ENCODE data around the gene SUN1. TPM values are rescaled to one million over a fixed set of nuclear protein-coding genes. Genes with fewer than 3 reads are reported as not detected.
A peak's percentile ranks its signal among the peaks of the same experiment; 100 is the strongest.

The SUN1 gene
- total RNA-seq, 1 experiment from 2014 or later: 158 TPM

- DNase-seq (ENCODE audit: low spot score) (no peak), ATAC-seq (no peak)
- POLR2A ChIA-PET: no interaction called here
- CTCF ChIA-PET: interaction anchor here (2.2 kb wide), 1 partner anchor 25 kb away, joined by 8 read pairs; no protein-coding TSS in a partner anchor
- no peak overlapping the region for H3K27ac Mint-ChIP-seq
- H3K9me3 Mint-ChIP-seq: no peaks in the 10 kb centered on the region
- H3K4me3 Mint-ChIP-seq: no peak overlapping the region
- peaks cover 6% of the 10 kb centered on the region for H3K27me3 Mint-ChIP-seq (ENCODE audit: low read depth)
- H3K36me3 Mint-ChIP-seq: peaks cover 26% of the 10 kb centered on the region
- H3K4me1 Mint-ChIP-seq: no peaks in the 10 kb centered on the region
- TF ChIP-seq HMGXB4 (CRISPR knock-in tag; IDR thresholded peaks at IDR 0.05) (no peak), CDX4 (CRISPR knock-in tag; IDR thresholded peaks at IDR 0.05; ENCODE audit: borderline replicate concordance) (no peak), CBFB (CRISPR knock-in tag; IDR thresholded peaks at IDR 0.05; ENCODE audit: low read depth) (no peak), ZMAT4 (CRISPR knock-in tag; IDR thresholded peaks at IDR 0.05) (no peak), IRF2 (CRISPR knock-in tag; IDR thresholded peaks at IDR 0.05; ENCODE audit: borderline replicate concordance, low read depth) (peak; percentile 6; the same call in 1 of the 2 replicates), RORB (CRISPR knock-in tag; IDR thresholded peaks at IDR 0.05) (no peak), E2F4 (CRISPR knock-in tag; IDR thresholded peaks at IDR 0.05; ENCODE audit: borderline replicate concordance, low read depth) (no peak; the same call in 1 of the 2 replicates), RELA (CRISPR knock-in tag; IDR thresholded peaks at IDR 0.05; ENCODE audit: borderline replicate concordance) (no peak), TP53 (CRISPR knock-in tag; IDR thresholded peaks at IDR 0.05) (no peak), ZBTB21 (CRISPR knock-in tag; IDR thresholded peaks at IDR 0.05; ENCODE audit: borderline replicate concordance) (no peak), E2F5 (CRISPR knock-in tag; IDR thresholded peaks at IDR 0.05) (no peak), TCF7 (CRISPR knock-in tag; IDR thresholded peaks at IDR 0.05; ENCODE audit: low read depth) (0 out of 2 replicates have a peak, but pooled peaks have one; percentile 12), ZNF263 (CRISPR knock-in tag; IDR thresholded peaks at IDR 0.05; ENCODE audit: low read depth) (no peak)
Measured at GRCh38 chr7:898460-898854, 66.2 kb downstream of the SUN1 start.

- peaks cover 7% of the 10 kb centered on the region for H3K27me3 Mint-ChIP-seq (ENCODE audit: low read depth)
- H3K4me1 Mint-ChIP-seq: no peaks in the 10 kb centered on the region
- no peak overlapping the region for H3K4me3 Mint-ChIP-seq
- ChIA-PET CTCF (interaction anchor here (0.6 to 2.2 kb wide), 2 partner anchors 26 to 916 kb away, joined by 3 to 8 read pairs; no protein-coding TSS in a partner anchor), POLR2A (no interaction called here)
- ATAC-seq: no peak
- no peak overlapping the region for H3K27ac Mint-ChIP-seq
- H3K36me3 Mint-ChIP-seq: peaks cover 20% of the 10 kb centered on the region
- DNase-seq (ENCODE audit: low spot score): no peak
- H3K9me3 Mint-ChIP-seq: no peaks in the 10 kb centered on the region
- TF ChIP-seq SMAD3 (CRISPR knock-in tag; IDR thresholded peaks at IDR 0.05; ENCODE audit: borderline replicate concordance) (no peak), ZNF281 (CRISPR knock-in tag; IDR thresholded peaks at IDR 0.05) (no peak), EMX1 (CRISPR knock-in tag; IDR thresholded peaks at IDR 0.05) (no peak), CREB1 (CRISPR knock-in tag; IDR thresholded peaks at IDR 0.05) (no peak), ZNF219 (CRISPR knock-in tag; IDR thresholded peaks at IDR 0.05; ENCODE audit: borderline replicate concordance) (no peak), SMAD4 (CRISPR knock-in tag; IDR thresholded peaks at IDR 0.05) (no peak), ZNF317 (CRISPR knock-in tag; IDR thresholded peaks at IDR 0.05; ENCODE audit: borderline replicate concordance, low read depth) (no peak), USF1 (CRISPR knock-in tag; IDR thresholded peaks at IDR 0.05) (no peak), ETV6 (CRISPR knock-in tag; IDR thresholded peaks at IDR 0.05) (no peak), KAT7 (CRISPR knock-in tag; IDR thresholded peaks at IDR 0.05; ENCODE audit: borderline replicate concordance) (no peak), CDX4 (CRISPR knock-in tag; IDR thresholded peaks at IDR 0.05; ENCODE audit: borderline replicate concordance) (no peak)
Measured at GRCh38 chr7:898855-899681, 66.8 kb downstream of the SUN1 start.
